A549 (cell line): ENCODE measurements around the gene KLHL36.

Source experiments
- FOXS1 ChIP-seq: fragments of 250-450 bp; sonication (Bioruptor Pico); IDR thresholded peaks from 2 replicates; pipeline ENCODE4 v1.5.0; 2020; ENCODE audit warnings: mild to moderate bottlenecking, moderate library complexity
- MYC ChIP-seq: IDR thresholded peaks from 2 replicates; pipeline ENCODE4 v1.6.1; 2012; ENCODE audit warnings: mild to moderate bottlenecking, inconsistent platforms, low read length, improper control_type of control experiment, borderline replicate concordance
- NR3C1 ChIP-seq: fragments of >200 bp; sonication (Bioruptor Twin); formaldehyde crosslinking; IDR thresholded peaks from 3 replicates; pipeline ENCODE4 v1.6.1; 2017
- POLR2A ChIP-seq: IDR thresholded peaks from 2 replicates; pipeline ENCODE4 v1.6.1; 2012; ENCODE audit warnings: mild to moderate bottlenecking, low read length
- POLR2AphosphoS2 ChIP-seq: conservative IDR thresholded peaks from 2 replicates; pipeline ENCODE4 v1.6.1; 2012; ENCODE audit warnings: low read length, improper control_type of control experiment, inconsistent platforms
- RAD21 ChIP-seq, 2 experiments: fragments of >200 bp in 1 of 2; sonication (Bioruptor Twin) in 1 of 2; formaldehyde crosslinking in 1 of 2; IDR thresholded peaks in 1 of 2; conservative IDR thresholded peaks in 1 of 2; 2 replicates in 1 of 2; 3 replicates in 1 of 2; pipeline ENCODE4 v1.6.1; 2012 to 2018; ENCODE audit warnings: inconsistent platforms in 1 of 2
- RFX5 ChIP-seq: fragments of 450-650 bp; IDR thresholded peaks from 2 replicates; pipeline ENCODE4 v1.7.1; 2014; ENCODE audit warnings: antibody characterized with exemption, mild to moderate bottlenecking, moderate library complexity
- SMC3 ChIP-seq: fragments of >200 bp; sonication (Bioruptor Twin); formaldehyde crosslinking; IDR thresholded peaks from 3 replicates; pipeline ENCODE4 v1.6.1; 2018; ENCODE audit warnings: inconsistent platforms
- TF ChIP-seq, protein P1 (sequence below): fragments of >200 bp; sonication (Bioruptor Twin); formaldehyde crosslinking; IDR thresholded peaks from 3 replicates; pipeline ENCODE4 v1.5.1; 2016
- TF ChIP-seq, protein P2 (sequence below): fragments of 200-600 bp; sonication (generic); IDR thresholded peaks from 2 replicates; pipeline ENCODE4 v1.6.1; 2016; ENCODE audit warnings: antibody characterized with exemption, mild to moderate bottlenecking, moderate library complexity

DNA sequence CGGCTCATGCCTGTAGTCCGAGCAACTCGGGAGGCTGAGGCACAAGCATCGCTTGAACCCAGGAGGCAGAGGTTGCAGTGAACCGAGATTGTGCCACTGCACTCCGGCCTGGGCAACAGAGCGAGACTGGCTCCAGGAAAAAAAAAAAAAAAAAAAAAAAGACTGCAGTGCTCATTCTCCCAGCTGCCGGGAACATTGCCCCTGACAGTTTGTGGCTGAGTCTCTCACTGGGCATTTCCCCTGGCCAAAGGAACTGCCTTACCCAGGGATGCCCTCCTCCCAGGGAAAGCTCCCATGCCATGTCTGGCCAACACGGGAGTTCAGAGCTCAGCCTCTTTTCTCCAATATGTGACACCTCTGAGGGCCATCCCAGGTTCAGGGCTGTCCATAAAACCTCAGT is 30.2 kb downstream of the KLHL36 start:
- TF ChIP-seq MYC (no peak), NR3C1 (no peak), SMC3 (no peak), RAD21 (conservative IDR thresholded peaks at IDR 0.05 in 1 of 2, IDR thresholded peaks at IDR 0.05 in 1 of 2) (no peak), FOXS1 (CRISPR knock-in tag) (no peak), POLR2AphosphoS2 (no peak), POLR2A (no peak), RFX5 (no peak)
- TF ChIP-seq, protein P1, sequence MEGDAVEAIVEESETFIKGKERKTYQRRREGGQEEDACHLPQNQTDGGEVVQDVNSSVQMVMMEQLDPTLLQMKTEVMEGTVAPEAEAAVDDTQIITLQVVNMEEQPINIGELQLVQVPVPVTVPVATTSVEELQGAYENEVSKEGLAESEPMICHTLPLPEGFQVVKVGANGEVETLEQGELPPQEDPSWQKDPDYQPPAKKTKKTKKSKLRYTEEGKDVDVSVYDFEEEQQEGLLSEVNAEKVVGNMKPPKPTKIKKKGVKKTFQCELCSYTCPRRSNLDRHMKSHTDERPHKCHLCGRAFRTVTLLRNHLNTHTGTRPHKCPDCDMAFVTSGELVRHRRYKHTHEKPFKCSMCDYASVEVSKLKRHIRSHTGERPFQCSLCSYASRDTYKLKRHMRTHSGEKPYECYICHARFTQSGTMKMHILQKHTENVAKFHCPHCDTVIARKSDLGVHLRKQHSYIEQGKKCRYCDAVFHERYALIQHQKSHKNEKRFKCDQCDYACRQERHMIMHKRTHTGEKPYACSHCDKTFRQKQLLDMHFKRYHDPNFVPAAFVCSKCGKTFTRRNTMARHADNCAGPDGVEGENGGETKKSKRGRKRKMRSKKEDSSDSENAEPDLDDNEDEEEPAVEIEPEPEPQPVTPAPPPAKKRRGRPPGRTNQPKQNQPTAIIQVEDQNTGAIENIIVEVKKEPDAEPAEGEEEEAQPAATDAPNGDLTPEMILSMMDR, result no peak
- TF ChIP-seq, protein P2, sequence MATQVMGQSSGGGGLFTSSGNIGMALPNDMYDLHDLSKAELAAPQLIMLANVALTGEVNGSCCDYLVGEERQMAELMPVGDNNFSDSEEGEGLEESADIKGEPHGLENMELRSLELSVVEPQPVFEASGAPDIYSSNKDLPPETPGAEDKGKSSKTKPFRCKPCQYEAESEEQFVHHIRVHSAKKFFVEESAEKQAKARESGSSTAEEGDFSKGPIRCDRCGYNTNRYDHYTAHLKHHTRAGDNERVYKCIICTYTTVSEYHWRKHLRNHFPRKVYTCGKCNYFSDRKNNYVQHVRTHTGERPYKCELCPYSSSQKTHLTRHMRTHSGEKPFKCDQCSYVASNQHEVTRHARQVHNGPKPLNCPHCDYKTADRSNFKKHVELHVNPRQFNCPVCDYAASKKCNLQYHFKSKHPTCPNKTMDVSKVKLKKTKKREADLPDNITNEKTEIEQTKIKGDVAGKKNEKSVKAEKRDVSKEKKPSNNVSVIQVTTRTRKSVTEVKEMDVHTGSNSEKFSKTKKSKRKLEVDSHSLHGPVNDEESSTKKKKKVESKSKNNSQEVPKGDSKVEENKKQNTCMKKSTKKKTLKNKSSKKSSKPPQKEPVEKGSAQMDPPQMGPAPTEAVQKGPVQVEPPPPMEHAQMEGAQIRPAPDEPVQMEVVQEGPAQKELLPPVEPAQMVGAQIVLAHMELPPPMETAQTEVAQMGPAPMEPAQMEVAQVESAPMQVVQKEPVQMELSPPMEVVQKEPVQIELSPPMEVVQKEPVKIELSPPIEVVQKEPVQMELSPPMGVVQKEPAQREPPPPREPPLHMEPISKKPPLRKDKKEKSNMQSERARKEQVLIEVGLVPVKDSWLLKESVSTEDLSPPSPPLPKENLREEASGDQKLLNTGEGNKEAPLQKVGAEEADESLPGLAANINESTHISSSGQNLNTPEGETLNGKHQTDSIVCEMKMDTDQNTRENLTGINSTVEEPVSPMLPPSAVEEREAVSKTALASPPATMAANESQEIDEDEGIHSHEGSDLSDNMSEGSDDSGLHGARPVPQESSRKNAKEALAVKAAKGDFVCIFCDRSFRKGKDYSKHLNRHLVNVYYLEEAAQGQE, result no peak
